Epithelial cell of esophagus (primary cell): ENCODE measurements around the gene MAP2K4.

ENCODE experiments used
- DNase-seq: peaks from one replicate; pipeline ENCODE4 v3.0.0; 2010; ENCODE audit warnings: low read depth
- H3K4me3 ChIP-seq: 2 replicates; pipeline ENCODE4 v1.5.1; 2011; ENCODE audit warnings: mild to moderate bottlenecking, low read length, control low read depth
- TF ChIP-seq, protein P1 (sequence below): IDR thresholded peaks from 2 replicates; pipeline ENCODE4 v1.5.1; 2011; ENCODE audit warnings: low read depth, mild to moderate bottlenecking, low read length, control low read depth, inconsistent platforms; ENCODE audit not compliant: insufficient read depth; ENCODE audit errors: missing control alignments

Gene MAP2K4

DNA sequence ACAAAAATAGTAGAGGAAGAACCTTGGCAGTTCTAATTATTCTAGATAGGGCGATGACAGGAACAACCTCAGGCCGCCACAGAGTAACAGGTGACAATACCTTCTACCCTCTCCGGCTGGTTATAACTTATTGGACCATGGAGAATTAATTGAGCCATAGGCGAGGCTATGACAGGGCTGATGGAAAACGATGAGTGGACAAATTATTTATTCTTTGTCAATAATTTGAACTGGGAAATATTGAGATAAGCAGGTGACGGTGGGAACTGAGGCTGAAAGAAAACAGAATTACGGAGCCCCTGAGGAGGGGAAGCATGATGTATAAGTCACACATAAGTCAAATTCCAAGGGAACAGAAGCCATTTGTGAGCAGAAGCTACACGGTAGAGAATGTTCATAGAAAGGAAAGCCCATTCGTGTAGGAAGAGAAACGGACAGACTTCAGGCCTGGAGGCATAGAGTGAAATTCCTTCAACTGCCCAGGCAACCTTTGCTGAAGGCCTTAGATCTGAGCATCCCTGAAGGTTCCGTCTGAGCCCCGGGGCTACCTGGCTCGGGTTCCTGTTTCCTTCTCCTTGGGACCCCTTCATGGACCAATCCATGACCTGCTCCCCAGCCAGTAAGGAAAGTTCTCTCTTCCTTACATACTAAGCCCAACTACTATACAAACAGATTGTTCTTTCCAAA lies 158.1 kb downstream of the MAP2K4 start:
- H3K4me3 ChIP-seq: no peak overlapping the region
- DNase-seq: no peak
- TF ChIP-seq, protein P1, sequence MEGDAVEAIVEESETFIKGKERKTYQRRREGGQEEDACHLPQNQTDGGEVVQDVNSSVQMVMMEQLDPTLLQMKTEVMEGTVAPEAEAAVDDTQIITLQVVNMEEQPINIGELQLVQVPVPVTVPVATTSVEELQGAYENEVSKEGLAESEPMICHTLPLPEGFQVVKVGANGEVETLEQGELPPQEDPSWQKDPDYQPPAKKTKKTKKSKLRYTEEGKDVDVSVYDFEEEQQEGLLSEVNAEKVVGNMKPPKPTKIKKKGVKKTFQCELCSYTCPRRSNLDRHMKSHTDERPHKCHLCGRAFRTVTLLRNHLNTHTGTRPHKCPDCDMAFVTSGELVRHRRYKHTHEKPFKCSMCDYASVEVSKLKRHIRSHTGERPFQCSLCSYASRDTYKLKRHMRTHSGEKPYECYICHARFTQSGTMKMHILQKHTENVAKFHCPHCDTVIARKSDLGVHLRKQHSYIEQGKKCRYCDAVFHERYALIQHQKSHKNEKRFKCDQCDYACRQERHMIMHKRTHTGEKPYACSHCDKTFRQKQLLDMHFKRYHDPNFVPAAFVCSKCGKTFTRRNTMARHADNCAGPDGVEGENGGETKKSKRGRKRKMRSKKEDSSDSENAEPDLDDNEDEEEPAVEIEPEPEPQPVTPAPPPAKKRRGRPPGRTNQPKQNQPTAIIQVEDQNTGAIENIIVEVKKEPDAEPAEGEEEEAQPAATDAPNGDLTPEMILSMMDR: no peak

DNA sequence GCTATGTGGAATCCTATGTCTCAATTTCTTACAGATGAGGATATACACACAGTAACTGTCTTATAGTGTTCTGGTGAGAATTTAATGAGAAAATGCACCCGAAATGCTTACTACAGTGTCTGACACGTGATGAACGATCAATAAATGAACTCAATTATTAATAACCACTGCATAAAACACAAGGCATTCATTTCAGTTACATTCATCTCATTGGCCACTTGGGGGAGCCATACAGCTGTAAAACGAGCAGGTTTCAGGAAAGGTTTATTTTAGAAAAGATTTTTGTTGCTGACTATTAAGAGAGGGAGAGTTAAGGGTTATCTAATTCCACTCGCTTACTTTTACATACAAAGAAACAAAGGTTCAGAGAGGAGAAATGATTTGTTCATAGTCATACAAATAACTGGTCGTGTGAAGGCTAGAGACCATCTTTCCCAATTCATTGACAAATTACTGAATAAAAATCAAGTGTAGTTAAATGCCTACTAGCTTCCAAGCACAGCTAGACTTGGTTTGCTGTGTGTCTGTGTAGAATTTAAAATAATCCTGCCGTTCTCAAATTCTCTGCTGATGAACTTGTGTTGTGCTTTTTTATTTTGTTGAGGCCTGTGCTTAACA lies 160.1 kb downstream of the MAP2K4 start:
- no peak overlapping the region for H3K4me3 ChIP-seq
- peak; percentile 66 for DNase-seq
- TF ChIP-seq, protein P1: peak; percentile 78

DNA sequence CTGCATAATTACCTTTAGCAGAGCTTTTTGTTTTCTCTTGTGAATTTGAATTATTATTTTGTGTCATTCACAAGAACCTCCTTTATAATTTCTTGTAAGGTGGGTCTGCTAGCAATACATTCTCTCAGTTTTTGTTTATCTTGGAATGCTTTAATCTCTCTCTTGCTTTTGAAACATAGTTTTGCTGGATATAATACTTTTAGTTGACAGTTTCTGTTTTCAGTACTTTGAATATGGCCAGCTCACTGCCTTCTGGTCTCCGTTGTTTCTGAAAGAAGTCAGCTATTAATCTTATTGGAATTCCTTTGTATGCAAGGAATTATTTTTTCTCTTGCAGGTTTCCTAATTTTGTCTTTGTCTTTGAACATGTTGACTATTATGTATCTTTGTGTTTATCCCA lies 167.0 kb downstream of the MAP2K4 start:
- no peak overlapping the region for H3K4me3 ChIP-seq
- no peak for DNase-seq
- TF ChIP-seq, protein P1: no peak

DNA sequence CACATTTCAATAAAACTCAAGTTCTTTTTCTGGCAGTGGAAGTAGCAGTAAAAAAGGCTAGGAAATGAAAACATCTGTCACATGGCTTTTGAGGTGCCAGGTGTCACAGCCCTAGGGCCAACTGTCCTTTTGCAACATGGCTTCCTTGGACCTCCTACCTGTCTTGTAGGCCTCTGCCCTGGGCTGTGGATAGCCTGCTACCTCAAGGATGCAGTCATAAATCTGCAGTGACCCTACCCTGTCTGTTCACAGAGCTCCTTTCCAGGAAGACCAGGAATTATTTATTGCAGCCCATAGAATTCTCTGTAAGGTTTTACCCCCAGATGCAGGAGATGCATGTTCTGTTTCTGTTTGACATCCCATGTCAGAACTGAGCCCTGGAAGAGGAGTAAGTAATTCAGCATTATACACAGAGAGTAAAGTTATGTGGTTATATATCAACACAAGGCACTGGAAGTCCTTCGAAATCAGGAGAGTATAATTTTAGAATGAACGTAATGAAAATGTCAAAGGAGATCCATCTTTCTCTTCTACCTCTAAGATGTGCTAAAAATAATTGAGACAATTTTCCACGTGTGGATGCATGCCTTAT lies 172.6 kb downstream of the MAP2K4 start:
- no peak for DNase-seq
- TF ChIP-seq, protein P1: no peak
- H3K4me3 ChIP-seq: no peak overlapping the region
